ENCODE measurements around the gene CFAP92. TPM values are rescaled to one million over a fixed set of nuclear protein-coding genes. Genes with fewer than 3 reads are reported as not detected.

CFAP92 gene
- total RNA-seq, 1 experiment from 2014 or later = not detected

GRCh38 chr3:128867200-128868125 lies 126.4 kb downstream of the CFAP92 start:
- no peak for DNase-seq (ENCODE audit: low read depth)

DNA sequence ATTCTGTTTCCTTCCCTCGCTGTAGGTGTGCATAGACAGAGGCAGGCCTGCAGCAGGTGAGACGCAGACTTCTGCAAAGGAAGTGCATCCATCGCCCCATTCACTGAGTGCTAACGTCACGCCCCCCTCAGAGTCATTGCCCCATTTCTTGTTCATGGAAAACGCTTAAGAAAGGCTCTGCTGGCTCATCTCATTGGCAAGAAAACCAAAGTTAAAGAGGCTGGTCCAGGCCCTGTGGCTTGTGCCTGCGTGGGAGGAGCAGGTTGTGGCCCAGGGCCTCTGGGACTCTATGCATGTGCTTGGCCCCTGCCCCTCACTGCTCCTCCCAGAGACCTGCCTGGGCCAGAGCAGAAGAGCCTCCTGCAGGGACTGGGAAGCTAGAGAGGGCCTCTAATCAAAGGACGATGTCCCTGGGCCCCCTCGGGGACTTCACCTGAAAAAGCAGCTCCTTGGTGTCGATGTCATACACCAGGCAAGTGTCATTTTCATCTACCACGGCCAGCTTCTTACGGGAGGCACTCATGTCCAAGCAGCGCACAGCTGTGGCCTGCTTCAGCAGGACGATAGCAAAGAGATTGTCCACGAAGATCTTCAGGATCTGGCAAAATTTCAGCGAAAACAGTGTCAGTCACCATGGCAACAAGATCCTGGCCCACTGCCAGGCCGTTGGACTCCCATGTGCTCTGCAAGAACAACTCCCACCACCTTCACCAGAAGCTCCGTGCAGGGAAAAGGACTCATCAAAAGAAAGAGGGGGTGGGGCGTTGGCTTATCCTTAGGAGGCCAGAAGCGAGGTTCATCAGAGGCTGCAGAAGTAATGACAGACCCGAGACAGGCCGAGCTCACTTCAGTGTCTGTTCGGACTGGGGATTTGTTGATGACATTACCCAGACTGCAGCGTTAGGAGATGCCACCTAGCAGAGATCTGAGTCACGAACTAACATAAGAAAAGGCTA lies 128.7 kb downstream of the CFAP92 start:
- DNase-seq (ENCODE audit: low read depth) = peak; percentile 44

DNA sequence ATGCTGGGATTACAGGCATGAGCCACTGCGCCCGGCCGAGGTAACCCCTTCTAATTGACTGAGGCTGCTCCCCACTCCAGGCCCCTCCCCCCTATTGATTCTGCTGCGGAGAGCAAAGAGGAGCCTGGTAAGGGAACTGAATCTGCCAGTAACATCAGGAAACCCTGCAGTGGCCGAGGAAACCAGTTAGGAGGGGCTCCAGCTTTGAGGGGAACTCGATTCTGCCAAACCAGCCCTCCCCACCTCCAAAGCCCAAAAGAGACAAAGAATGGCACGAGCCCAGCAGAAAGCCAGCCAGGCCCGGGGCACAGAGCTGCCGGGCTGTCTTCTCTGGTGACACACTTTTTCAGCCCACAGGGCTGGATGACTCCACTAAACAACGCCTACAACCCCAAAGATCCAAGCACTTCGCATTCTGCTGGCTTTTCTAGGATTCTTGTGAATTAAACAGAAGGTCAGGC lies 129.5 kb downstream of the CFAP92 start:
- no peak for DNase-seq (ENCODE audit: low read depth)

- DNase-seq (ENCODE audit: low read depth) = no peak
Measured at GRCh38 chr3:128863560-128863959, 130.3 kb downstream of the CFAP92 start.

GRCh38 chr3:128861491-128861890 lies 132.4 kb downstream of the CFAP92 start:
- DNase-seq (ENCODE audit: low read depth) = no peak

Small RNAs within 50 kb of the gene (small RNA-seq; reads per million reads assigned to genes)
- gene AC112484.4 = not detected

Other genes with a start within 250 kb of the CFAP92 start
- gene ACAD9, start 114.5 kb downstream of the CFAP92 start, total RNA-seq (2014; rRNA removed; shearing (Covaris generic)) = 47.1 and 61.0 TPM in 2 replicates
- gene EFCC1, start 7.2 kb upstream of the CFAP92 start, total RNA-seq (2014; rRNA removed; shearing (Covaris generic)) = not detected in 2 replicates
- gene GP9, start 66.7 kb upstream of the CFAP92 start, total RNA-seq (2014; rRNA removed; shearing (Covaris generic)) = not detected in 2 replicates
- gene RAB43, start 127.7 kb upstream of the CFAP92 start, total RNA-seq (2014; rRNA removed; shearing (Covaris generic)) = 19.7 and 20.1 TPM in 2 replicates
- 88.6 and 97.6 TPM in 2 replicates for gene ISY1, start 167.0 kb upstream of the CFAP92 start, total RNA-seq (2014; rRNA removed; shearing (Covaris generic))
- 649 and 701 TPM in 2 replicates for gene CNBP, start 189.8 kb upstream of the CFAP92 start, total RNA-seq (2014; rRNA removed; shearing (Covaris generic))

Measured in HT1080 (cell line).